Measurements from ENCODE around the gene TYMS.

Gene TYMS

DNA sequence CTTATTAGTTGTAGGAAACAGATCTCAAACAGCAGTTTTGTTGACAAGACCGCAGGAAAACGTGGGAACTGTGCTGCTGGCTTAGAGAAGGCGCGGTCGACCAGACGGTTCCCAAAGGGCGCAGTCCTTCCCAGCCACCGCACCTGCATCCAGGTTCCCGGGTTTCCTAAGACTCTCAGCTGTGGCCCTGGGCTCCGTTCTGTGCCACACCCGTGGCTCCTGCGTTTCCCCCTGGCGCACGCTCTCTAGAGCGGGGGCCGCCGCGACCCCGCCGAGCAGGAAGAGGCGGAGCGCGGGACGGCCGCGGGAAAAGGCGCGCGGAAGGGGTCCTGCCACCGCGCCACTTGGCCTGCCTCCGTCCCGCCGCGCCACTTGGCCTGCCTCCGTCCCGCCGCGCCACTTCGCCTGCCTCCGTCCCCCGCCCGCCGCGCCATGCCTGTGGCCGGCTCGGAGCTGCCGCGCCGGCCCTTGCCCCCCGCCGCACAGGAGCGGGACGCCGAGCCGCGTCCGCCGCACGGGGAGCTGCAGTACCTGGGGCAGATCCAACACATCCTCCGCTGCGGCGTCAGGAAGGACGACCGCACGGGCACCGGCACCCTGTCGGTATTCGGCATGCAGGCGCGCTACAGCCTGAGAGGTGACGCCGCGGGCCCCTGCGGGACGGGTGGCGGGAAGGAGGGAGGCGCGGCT lies at the start of gene TYMS:
Gene TYMS, plus strand, starts transcription at position 343 of the 690 bp plus-strand sequence. Its CDS starts 90 bp downstream, at position 433.
- H2AFZ ChIP-seq (ENCODE audit: low read depth, low read length): peak within 1 kb of the TSS; percentile 60
- peaks cover 22% of the 10 kb centered on the region for H3K9me3 ChIP-seq (ENCODE audit: low read length)
- H3K27me3 ChIP-seq (ENCODE audit: insufficient read depth, low read length): no peaks in the 10 kb centered on the region
- H3K4me3 ChIP-seq (ENCODE audit: low read length): peak within 1 kb of the TSS; percentile 53
- peaks cover 32% of the 10 kb centered on the region for H3K36me3 ChIP-seq (ENCODE audit: insufficient read depth, low read length)
- H3K4me1 ChIP-seq (ENCODE audit: insufficient read depth, low read length): peaks cover 7% of the 10 kb centered on the region

DNA sequence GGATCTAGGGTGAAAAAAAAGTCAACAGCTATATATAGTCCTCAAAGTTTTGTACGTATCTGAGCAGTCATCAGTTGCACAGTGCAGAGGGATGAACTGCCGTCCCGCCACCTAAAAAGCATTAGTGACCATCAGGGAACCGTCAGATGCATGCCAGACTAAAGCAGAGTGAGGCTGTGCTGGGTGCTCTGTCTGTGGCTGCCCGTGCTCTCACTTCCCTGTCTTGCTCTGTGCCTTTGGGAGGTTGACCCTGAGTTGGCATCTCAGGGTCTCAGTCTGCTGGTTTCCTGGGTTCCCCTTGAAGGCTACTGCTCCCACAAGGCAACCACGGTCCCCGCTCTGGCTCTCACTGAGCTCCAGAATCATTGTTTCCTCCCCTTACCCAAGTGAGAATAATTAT lies 49.5 kb upstream of the TYMS start:
- peaks cover 2% of the 10 kb centered on the region for H3K27me3 ChIP-seq (ENCODE audit: insufficient read depth, low read length)
- no peaks in the 10 kb centered on the region for H3K4me1 ChIP-seq (ENCODE audit: insufficient read depth, low read length)
- H3K4me3 ChIP-seq (ENCODE audit: low read length): no peak overlapping the region
- H3K9me3 ChIP-seq (ENCODE audit: low read length): no peaks in the 10 kb centered on the region
- no peak overlapping the region for H2AFZ ChIP-seq (ENCODE audit: low read depth, low read length)
- no peaks in the 10 kb centered on the region for H3K36me3 ChIP-seq (ENCODE audit: insufficient read depth, low read length)

DNA sequence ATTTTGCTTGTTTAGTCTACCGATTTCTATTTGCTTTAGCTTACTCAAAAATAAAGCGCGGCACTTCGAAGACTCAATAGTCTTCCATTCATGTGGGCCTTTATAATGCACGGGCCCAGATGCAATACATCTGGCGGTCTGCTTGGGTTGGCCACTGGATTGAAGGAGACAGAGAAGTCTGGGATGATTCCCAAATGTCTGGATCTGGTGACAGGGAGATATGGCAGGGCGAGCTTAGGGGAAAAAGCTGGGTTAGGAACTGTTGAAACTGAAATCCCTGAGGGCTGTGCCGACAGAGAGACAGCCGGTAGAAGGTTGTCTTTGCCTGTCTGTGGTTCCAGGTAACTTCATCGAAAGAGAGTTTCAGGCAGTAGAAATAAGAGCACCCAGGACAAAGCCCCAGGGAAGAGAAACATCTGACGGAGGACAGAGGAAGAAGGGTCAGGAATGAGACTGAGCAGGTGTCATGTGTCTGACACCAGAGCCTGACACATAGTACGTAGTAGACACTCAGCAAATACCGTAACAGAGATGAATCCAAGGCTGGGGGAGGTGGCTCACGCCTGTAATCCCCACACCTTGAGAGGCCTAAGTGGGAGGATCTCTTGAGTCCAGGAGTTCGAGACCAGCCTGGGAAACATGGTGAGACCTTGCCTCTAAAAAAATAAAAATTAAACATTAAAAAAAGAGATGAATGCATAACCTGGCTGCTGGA lies 47.1 kb upstream of the TYMS start:
- Histone ChIP-seq H3K36me3 (ENCODE audit: insufficient read depth, low read length) (no peaks in the 10 kb centered on the region), H2AFZ (ENCODE audit: low read depth, low read length) (no peak overlapping the region), H3K4me1 (ENCODE audit: insufficient read depth, low read length) (no peaks in the 10 kb centered on the region), H3K4me3 (ENCODE audit: low read length) (no peak overlapping the region), H3K9me3 (ENCODE audit: low read length) (no peaks in the 10 kb centered on the region), H3K27me3 (ENCODE audit: insufficient read depth, low read length) (peaks cover 2% of the 10 kb centered on the region)

DNA sequence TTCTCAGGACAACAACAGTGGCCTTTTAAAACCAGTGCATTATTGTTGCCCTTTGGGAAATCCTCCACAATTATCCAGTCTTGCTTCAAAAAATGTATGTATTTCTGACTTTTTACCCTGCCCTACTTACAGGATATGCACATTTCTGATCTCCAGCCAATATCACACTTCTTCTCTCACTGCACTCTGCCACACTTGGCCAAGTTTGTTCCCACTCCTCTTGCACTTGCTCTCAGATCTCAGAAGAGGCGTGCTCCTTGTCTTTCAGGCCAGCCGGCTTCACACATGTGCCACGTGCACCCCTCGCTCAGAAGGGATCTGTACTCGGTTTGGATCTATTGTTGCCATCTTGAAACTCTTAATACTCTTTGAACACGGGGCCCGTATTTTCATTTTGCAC lies 45.3 kb upstream of the TYMS start:
- Histone ChIP-seq H3K4me3 (ENCODE audit: low read length) (no peak overlapping the region), H2AFZ (ENCODE audit: low read depth, low read length) (no peak overlapping the region), H3K4me1 (ENCODE audit: insufficient read depth, low read length) (no peaks in the 10 kb centered on the region), H3K27me3 (ENCODE audit: insufficient read depth, low read length) (peaks cover 2% of the 10 kb centered on the region), H3K36me3 (ENCODE audit: insufficient read depth, low read length) (no peaks in the 10 kb centered on the region), H3K9me3 (ENCODE audit: low read length) (no peaks in the 10 kb centered on the region)

DNA sequence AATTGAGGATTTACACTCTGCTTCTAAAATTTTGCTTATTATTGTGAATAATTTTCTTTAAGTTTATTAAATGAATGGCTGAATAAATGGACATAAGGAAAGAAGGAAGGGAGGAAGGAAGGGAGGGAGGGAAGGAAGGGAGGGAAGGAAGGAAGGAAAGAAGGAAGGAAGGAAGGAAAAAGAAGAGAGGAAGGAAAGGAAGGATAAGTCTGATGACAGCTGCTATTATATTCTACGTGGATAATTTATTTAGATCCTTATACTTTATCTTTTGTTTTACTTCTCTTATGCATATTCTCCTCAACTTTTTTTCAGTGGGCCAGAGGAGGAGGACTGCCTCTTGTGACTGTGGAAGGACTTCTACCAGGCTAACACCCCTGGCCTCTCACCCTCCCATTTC lies 43.3 kb upstream of the TYMS start:
- H3K4me3 ChIP-seq (ENCODE audit: low read length): no peak overlapping the region
- H3K27me3 ChIP-seq (ENCODE audit: insufficient read depth, low read length): peaks cover 2% of the 10 kb centered on the region
- H2AFZ ChIP-seq (ENCODE audit: low read depth, low read length): no peak overlapping the region
- H3K4me1 ChIP-seq (ENCODE audit: insufficient read depth, low read length): peaks cover 2% of the 10 kb centered on the region
- H3K36me3 ChIP-seq (ENCODE audit: insufficient read depth, low read length): no peaks in the 10 kb centered on the region
- no peaks in the 10 kb centered on the region for H3K9me3 ChIP-seq (ENCODE audit: low read length)

- Histone ChIP-seq H2AFZ (ENCODE audit: low read depth, low read length) (no peak overlapping the region), H3K4me3 (ENCODE audit: low read length) (no peak overlapping the region), H3K27me3 (ENCODE audit: insufficient read depth, low read length) (peaks cover 2% of the 10 kb centered on the region), H3K36me3 (ENCODE audit: insufficient read depth, low read length) (no peaks in the 10 kb centered on the region), H3K4me1 (ENCODE audit: insufficient read depth, low read length) (peaks cover 2% of the 10 kb centered on the region), H3K9me3 (ENCODE audit: low read length) (no peaks in the 10 kb centered on the region)
Observed at GRCh38 chr18:615092-615521, 42.3 kb upstream of the TYMS start.

GRCh38 chr18:615773-616172 lies 41.7 kb upstream of the TYMS start:
- H2AFZ ChIP-seq (ENCODE audit: low read depth, low read length): no peak overlapping the region
- peaks cover 2% of the 10 kb centered on the region for H3K27me3 ChIP-seq (ENCODE audit: insufficient read depth, low read length)
- no peaks in the 10 kb centered on the region for H3K9me3 ChIP-seq (ENCODE audit: low read length)
- H3K4me3 ChIP-seq (ENCODE audit: low read length): no peak overlapping the region
- no peaks in the 10 kb centered on the region for H3K36me3 ChIP-seq (ENCODE audit: insufficient read depth, low read length)
- H3K4me1 ChIP-seq (ENCODE audit: insufficient read depth, low read length): peaks cover 2% of the 10 kb centered on the region

GRCh38 chr18:616380-616995 lies 41.0 kb upstream of the TYMS start:
- Histone ChIP-seq H2AFZ (ENCODE audit: low read depth, low read length) (no peak overlapping the region), H3K27me3 (ENCODE audit: insufficient read depth, low read length) (peaks cover 2% of the 10 kb centered on the region), H3K4me3 (ENCODE audit: low read length) (no peak overlapping the region), H3K36me3 (ENCODE audit: insufficient read depth, low read length) (no peaks in the 10 kb centered on the region), H3K9me3 (ENCODE audit: low read length) (no peaks in the 10 kb centered on the region), H3K4me1 (ENCODE audit: insufficient read depth, low read length) (peaks cover 2% of the 10 kb centered on the region)

DNA sequence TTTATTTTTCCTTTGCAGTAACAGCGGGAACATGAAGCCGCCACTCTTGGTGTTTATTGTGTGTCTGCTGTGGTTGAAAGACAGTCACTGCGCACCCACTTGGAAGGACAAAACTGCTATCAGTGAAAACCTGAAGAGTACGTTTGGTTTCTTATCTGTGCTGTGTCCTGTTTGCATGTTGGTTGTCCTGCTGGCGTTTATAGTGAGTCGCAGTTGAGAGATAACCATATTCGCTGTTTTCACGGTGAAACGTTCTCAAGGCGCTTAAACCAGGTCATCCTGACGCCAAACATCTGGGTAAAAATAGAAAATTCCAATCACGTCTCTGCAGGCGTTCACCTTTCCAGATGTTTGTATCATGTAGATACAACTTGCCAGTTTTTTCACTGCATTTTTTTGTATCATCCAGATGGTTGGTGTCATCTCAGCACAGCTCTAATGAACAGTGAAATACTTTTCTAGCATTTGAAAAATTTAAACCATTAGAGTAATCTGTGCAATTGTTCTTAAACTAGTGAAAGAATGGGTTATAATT lies 39.4 kb upstream of the TYMS start:
- Histone ChIP-seq H3K27me3 (ENCODE audit: insufficient read depth, low read length) (no peaks in the 10 kb centered on the region), H3K4me1 (ENCODE audit: insufficient read depth, low read length) (peaks cover 2% of the 10 kb centered on the region), H3K36me3 (ENCODE audit: insufficient read depth, low read length) (no peaks in the 10 kb centered on the region), H2AFZ (ENCODE audit: low read depth, low read length) (no peak overlapping the region), H3K4me3 (ENCODE audit: low read length) (no peak overlapping the region), H3K9me3 (ENCODE audit: low read length) (no peaks in the 10 kb centered on the region)

- Histone ChIP-seq H2AFZ (ENCODE audit: low read depth, low read length) (no peak overlapping the region), H3K27me3 (ENCODE audit: insufficient read depth, low read length) (no peaks in the 10 kb centered on the region), H3K9me3 (ENCODE audit: low read length) (no peaks in the 10 kb centered on the region), H3K4me1 (ENCODE audit: insufficient read depth, low read length) (peaks cover 2% of the 10 kb centered on the region), H3K36me3 (ENCODE audit: insufficient read depth, low read length) (no peaks in the 10 kb centered on the region), H3K4me3 (ENCODE audit: low read length) (no peak overlapping the region)
Observed at GRCh38 chr18:618618-619017, 38.8 kb upstream of the TYMS start.

DNA sequence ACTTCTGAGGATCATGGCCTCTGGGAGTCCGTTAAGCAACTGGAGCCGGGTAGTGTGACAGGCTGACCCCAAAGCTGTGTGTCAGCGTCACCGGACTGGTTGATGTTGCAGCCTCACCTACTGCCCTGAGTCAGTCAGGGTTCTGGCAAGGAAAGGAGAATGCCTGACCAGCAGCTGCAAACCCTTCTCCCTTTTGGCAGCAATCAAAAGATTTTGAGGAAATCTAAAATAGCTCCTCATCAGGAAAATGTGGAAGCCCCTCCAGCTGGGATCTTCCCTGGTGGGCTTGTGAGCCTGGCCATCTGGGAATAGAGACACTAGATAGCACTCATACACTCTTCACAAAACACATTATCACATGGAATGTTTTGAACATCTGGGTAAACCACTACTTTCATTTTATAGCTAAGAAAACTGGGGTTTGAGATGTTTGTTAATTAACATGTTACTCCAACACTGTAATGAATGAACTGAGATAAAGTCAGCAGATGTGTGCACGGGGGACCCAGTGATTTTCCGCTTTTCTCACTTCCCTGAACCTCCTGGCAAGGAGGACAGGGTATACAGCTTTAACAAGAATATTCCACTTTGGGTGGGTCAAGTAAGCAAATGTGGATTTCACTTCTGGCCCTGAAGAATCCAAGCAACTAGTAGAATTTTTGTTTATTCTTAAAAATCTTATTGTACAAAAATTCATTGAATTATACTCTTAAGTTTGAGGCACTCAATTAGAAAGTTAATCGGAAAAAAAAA lies 36.0 kb upstream of the TYMS start:
- Histone ChIP-seq H3K4me3 (ENCODE audit: low read length) (no peak overlapping the region), H2AFZ (ENCODE audit: low read depth, low read length) (no peak overlapping the region), H3K36me3 (ENCODE audit: insufficient read depth, low read length) (no peaks in the 10 kb centered on the region), H3K27me3 (ENCODE audit: insufficient read depth, low read length) (no peaks in the 10 kb centered on the region), H3K9me3 (ENCODE audit: low read length) (no peaks in the 10 kb centered on the region), H3K4me1 (ENCODE audit: insufficient read depth, low read length) (peaks cover 2% of the 10 kb centered on the region)

GRCh38 chr18:622289-622688 lies 35.2 kb upstream of the TYMS start:
- Histone ChIP-seq H3K9me3 (ENCODE audit: low read length) (no peaks in the 10 kb centered on the region), H3K36me3 (ENCODE audit: insufficient read depth, low read length) (no peaks in the 10 kb centered on the region), H2AFZ (ENCODE audit: low read depth, low read length) (no peak overlapping the region), H3K27me3 (ENCODE audit: insufficient read depth, low read length) (no peaks in the 10 kb centered on the region), H3K4me3 (ENCODE audit: low read length) (no peak overlapping the region), H3K4me1 (ENCODE audit: insufficient read depth, low read length) (peaks cover 2% of the 10 kb centered on the region)

Measured in neuron (in vitro differentiated cells).